ENCODE results near the gene RNF149.

DNA sequence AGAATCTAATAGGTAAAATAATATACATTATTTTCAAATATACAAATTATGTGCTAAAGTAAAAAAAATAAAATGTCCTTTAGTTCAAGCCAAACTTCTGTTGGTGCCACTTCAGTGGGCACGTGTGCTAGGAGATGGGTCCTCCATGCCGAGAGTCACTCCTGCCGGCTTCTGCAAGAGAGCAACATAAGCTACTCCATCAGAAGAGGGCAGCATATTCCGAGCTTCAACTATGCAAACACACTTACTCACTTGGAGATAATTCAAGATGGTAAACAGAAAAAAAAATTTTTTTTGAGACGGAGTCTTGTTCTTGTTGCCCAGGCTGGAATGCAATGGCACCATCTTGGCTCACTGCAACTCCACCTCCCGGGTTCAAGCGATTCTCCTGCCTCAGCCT, 31.4 kb downstream of the RNF149 start:
- TF ChIP-seq, protein P1, sequence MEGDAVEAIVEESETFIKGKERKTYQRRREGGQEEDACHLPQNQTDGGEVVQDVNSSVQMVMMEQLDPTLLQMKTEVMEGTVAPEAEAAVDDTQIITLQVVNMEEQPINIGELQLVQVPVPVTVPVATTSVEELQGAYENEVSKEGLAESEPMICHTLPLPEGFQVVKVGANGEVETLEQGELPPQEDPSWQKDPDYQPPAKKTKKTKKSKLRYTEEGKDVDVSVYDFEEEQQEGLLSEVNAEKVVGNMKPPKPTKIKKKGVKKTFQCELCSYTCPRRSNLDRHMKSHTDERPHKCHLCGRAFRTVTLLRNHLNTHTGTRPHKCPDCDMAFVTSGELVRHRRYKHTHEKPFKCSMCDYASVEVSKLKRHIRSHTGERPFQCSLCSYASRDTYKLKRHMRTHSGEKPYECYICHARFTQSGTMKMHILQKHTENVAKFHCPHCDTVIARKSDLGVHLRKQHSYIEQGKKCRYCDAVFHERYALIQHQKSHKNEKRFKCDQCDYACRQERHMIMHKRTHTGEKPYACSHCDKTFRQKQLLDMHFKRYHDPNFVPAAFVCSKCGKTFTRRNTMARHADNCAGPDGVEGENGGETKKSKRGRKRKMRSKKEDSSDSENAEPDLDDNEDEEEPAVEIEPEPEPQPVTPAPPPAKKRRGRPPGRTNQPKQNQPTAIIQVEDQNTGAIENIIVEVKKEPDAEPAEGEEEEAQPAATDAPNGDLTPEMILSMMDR (IDR thresholded peaks at IDR 0.05): peak; percentile 80
- no peak for TF ChIP-seq ZFX (IDR thresholded peaks at IDR 0.05; ENCODE audit: borderline replicate concordance)
